ENCODE measurements around the gene SLC35D2. TPM values are rescaled to one million over a fixed set of nuclear protein-coding genes. Genes with fewer than 3 reads are reported as not detected.

Gene SLC35D2
- total and polyA plus RNA-seq, 4 donors, result 19.2 to 44.6 (median 27.5) TPM

DNA sequence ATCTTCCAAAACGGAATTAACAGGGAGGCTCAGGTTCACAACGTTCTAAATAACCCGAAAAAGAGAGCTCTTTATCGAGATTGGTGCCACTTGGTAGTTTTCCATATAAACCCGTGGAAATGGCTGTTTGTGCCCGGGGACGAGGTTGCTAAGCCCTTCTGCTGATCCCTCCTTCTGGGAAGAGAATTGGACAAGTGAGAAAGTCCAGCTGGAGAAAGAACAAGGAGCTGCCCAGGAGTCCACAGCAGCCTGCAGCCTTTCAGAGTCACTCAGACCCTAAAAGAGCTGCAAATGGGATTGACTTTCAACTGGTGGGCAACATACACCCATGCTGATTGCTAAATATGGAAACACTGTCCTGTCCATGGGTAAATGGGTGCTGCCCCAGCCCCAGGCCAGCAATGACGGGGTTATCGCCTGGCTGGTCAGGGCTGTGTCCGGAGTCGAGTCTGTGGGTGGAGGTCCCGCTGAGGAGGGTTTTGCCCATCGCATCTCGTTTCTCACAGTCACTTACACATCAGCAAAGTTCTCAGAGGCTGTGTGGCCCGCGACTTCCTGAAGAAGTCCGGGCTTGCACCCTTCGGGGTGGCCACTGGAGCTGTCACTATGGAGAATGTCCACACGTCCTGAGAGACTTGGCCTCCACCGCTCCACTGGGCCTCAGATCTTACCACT lies 40.8 kb downstream of the SLC35D2 start:
- WGBS, result 91% methylated on average over 20 of the region's 20 CpGs
- no peak for TF ChIP-seq SP1 (IDR thresholded peaks at IDR 0.05)
- no peak for TF ChIP-seq NR2F2 (IDR thresholded peaks at IDR 0.05)
- no peak for TF ChIP-seq FOXA2 (IDR thresholded peaks at IDR 0.05)
- TF ChIP-seq, protein P1, sequence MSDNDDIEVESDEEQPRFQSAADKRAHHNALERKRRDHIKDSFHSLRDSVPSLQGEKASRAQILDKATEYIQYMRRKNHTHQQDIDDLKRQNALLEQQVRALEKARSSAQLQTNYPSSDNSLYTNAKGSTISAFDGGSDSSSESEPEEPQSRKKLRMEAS (IDR thresholded peaks at IDR 0.05), result no peak
- no peak for TF ChIP-seq RAD21 (IDR thresholded peaks at IDR 0.05)
- no peak for TF ChIP-seq TAF1 (conservative IDR thresholded peaks at IDR 0.05)
- no peak for TF ChIP-seq YY1 (IDR thresholded peaks at IDR 0.05)
- TF ChIP-seq FOXA1 (IDR thresholded peaks at IDR 0.05), result no peak
- H3K36me3 ChIP-seq (ENCODE audit: control insufficient read depth in 4 of 4, insufficient read depth in 3 of 4, low read depth in 1 of 4, low read length in 3 of 4), result peaks cover 0 to 6% (median 0%) of the 10 kb centered on the region in 4 donors
- H3K4me3 ChIP-seq (ENCODE audit: low read depth in 1 of 3, low read length in 3 of 3), result no peak overlapping the region
- no peak overlapping the region for H3K9ac ChIP-seq (ENCODE audit: low read depth in 1 of 2, low read length in 2 of 2)
- H3K27ac ChIP-seq (ENCODE audit: low read depth in 1 of 2, low read length in 2 of 2), result peak overlapping the region; percentile 16 to 76
- no peaks in the 10 kb centered on the region for H3K9me3 ChIP-seq (ENCODE audit: control insufficient read depth in 4 of 4, low read length in 3 of 4)
- no peak for DNase-seq (ENCODE audit: low spot score)
- H3K4me1 ChIP-seq (ENCODE audit: control insufficient read depth in 4 of 4, insufficient read depth in 4 of 4, low read length in 3 of 4), result peaks cover 10 to 20% (median 14%) of the 10 kb centered on the region in 4 donors
- H3K27me3 ChIP-seq (ENCODE audit: control insufficient read depth in 4 of 4, insufficient read depth in 4 of 4, low read length in 3 of 4), result no peaks in the 10 kb centered on the region

- TF ChIP-seq, protein P1 (IDR thresholded peaks at IDR 0.05), result no peak
- TF ChIP-seq CTCF (IDR thresholded peaks at IDR 0.05; ENCODE audit: low read depth, low read length, missing input control) (no peak), HNF4G (IDR thresholded peaks at IDR 0.05) (no peak), GABPA (IDR thresholded peaks at IDR 0.05 in 1 of 2, conservative IDR thresholded peaks at IDR 0.05 in 1 of 2) (no peak), FOXA1 (IDR thresholded peaks at IDR 0.05) (no peak), RAD21 (IDR thresholded peaks at IDR 0.05) (no peak), SP1 (IDR thresholded peaks at IDR 0.05) (no peak), NR2F2 (IDR thresholded peaks at IDR 0.05) (no peak), FOXA2 (IDR thresholded peaks at IDR 0.05) (no peak), TAF1 (conservative IDR thresholded peaks at IDR 0.05) (no peak), EGR1 (IDR thresholded peaks at IDR 0.05; ENCODE audit: low read depth in 2 of 2) (no peak)
- TF ChIP-seq, protein P2, sequence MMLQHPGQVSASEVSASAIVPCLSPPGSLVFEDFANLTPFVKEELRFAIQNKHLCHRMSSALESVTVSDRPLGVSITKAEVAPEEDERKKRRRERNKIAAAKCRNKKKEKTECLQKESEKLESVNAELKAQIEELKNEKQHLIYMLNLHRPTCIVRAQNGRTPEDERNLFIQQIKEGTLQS (IDR thresholded peaks at IDR 0.05), result no peak
- TF ChIP-seq, protein P3, sequence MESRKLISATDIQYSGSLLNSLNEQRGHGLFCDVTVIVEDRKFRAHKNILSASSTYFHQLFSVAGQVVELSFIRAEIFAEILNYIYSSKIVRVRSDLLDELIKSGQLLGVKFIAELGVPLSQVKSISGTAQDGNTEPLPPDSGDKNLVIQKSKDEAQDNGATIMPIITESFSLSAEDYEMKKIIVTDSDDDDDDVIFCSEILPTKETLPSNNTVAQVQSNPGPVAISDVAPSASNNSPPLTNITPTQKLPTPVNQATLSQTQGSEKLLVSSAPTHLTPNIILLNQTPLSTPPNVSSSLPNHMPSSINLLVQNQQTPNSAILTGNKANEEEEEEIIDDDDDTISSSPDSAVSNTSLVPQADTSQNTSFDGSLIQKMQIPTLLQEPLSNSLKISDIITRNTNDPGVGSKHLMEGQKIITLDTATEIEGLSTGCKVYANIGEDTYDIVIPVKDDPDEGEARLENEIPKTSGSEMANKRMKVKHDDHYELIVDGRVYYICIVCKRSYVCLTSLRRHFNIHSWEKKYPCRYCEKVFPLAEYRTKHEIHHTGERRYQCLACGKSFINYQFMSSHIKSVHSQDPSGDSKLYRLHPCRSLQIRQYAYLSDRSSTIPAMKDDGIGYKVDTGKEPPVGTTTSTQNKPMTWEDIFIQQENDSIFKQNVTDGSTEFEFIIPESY (IDR thresholded peaks at IDR 0.05), result no peak
- Histone ChIP-seq H3K9me3 (ENCODE audit: control insufficient read depth in 4 of 4, low read length in 3 of 4) (no peaks in the 10 kb centered on the region), H3K4me3 (ENCODE audit: low read depth in 1 of 3, low read length in 3 of 3) (no peak overlapping the region), H3K4me1 (ENCODE audit: control insufficient read depth in 4 of 4, insufficient read depth in 4 of 4, low read length in 3 of 4) (peaks cover 10 to 20% (median 14%) of the 10 kb centered on the region in 4 donors), H3K27me3 (ENCODE audit: control insufficient read depth in 4 of 4, insufficient read depth in 4 of 4, low read length in 3 of 4) (no peaks in the 10 kb centered on the region), H3K9ac (ENCODE audit: low read depth in 1 of 2, low read length in 2 of 2) (no peak overlapping the region), H3K27ac (ENCODE audit: low read depth in 1 of 2, low read length in 2 of 2) (no peak overlapping the region), H3K36me3 (ENCODE audit: control insufficient read depth in 4 of 4, insufficient read depth in 3 of 4, low read depth in 1 of 4, low read length in 3 of 4) (peaks cover 0 to 8% (median 1%) of the 10 kb centered on the region in 4 donors)
- 96% methylated on average over 3 of the region's 3 CpGs for WGBS
- DNase-seq (ENCODE audit: low spot score), result no peak
Measured at GRCh38 chr9:96340707-96341106, 42.8 kb downstream of the SLC35D2 start.
